IPS-18c (cell line): ENCODE measurements around the gene NOTCH1.
"Not testable (repeated sequence)": the region's sequence is repeated elsewhere in the genome, so short reads cannot be mapped to it uniquely, and the experiment has no call there.

Experiments
- H3K4me3 ChIP-seq: 2 replicates; pipeline ENCODE4 v1.7.0; 2013; ENCODE audit warnings: low read depth, mild to moderate bottlenecking, low read length, moderate library complexity; ENCODE audit not compliant: insufficient read depth
- H3K9me3 ChIP-seq: one replicate; pipeline ENCODE4 v1.6.1; 2013; ENCODE audit warnings: mild to moderate bottlenecking, low read length, moderate library complexity; ENCODE audit not compliant: control insufficient read depth, insufficient read depth

NOTCH1 gene

GRCh38 chr9:136569526-136570148 is 23.8 kb upstream of the NOTCH1 start:
- no peak overlapping the region for H3K4me3 ChIP-seq
- no peaks in the 10 kb centered on the region for H3K9me3 ChIP-seq

- Histone ChIP-seq H3K9me3 (no peaks in the 10 kb centered on the region), H3K4me3 (no peak overlapping the region)
Observed at GRCh38 chr9:136568288-136569081, 22.6 kb upstream of the NOTCH1 start.

GRCh38 chr9:136567651-136568287 is 21.9 kb upstream of the NOTCH1 start:
- Histone ChIP-seq H3K9me3 (no peaks in the 10 kb centered on the region), H3K4me3 (no peak overlapping the region)

GRCh38 chr9:136566901-136567300 is 21.1 kb upstream of the NOTCH1 start:
- no peak overlapping the region for H3K4me3 ChIP-seq
- H3K9me3 ChIP-seq, result no peaks in the 10 kb centered on the region

GRCh38 chr9:136566553-136566895 is 20.7 kb upstream of the NOTCH1 start:
- H3K9me3 ChIP-seq, result no peaks in the 10 kb centered on the region
- H3K4me3 ChIP-seq, result no peak overlapping the region

GRCh38 chr9:136565715-136566552 is 20.1 kb upstream of the NOTCH1 start:
- no peaks in the 10 kb centered on the region for H3K9me3 ChIP-seq
- no peak overlapping the region for H3K4me3 ChIP-seq

GRCh38 chr9:136565086-136565714 is 19.4 kb upstream of the NOTCH1 start:
- Histone ChIP-seq H3K9me3 (peaks cover 4% of the 10 kb centered on the region), H3K4me3 (no peak overlapping the region)

GRCh38 chr9:136564379-136564988 is 18.6 kb upstream of the NOTCH1 start:
- H3K4me3 ChIP-seq, result no peak overlapping the region
- H3K9me3 ChIP-seq, result peaks cover 4% of the 10 kb centered on the region

- Histone ChIP-seq H3K4me3 (no peak overlapping the region), H3K9me3 (peaks cover 6% of the 10 kb centered on the region)
Observed at GRCh38 chr9:136563646-136564325, 17.9 kb upstream of the NOTCH1 start.

- Histone ChIP-seq H3K9me3 (peaks cover 6% of the 10 kb centered on the region), H3K4me3 (no peak overlapping the region)
Observed at GRCh38 chr9:136562746-136563495, 17.1 kb upstream of the NOTCH1 start.

- Histone ChIP-seq H3K4me3 (no peak overlapping the region), H3K9me3 (peaks cover 6% of the 10 kb centered on the region)
Observed at GRCh38 chr9:136561779-136562178, 15.9 kb upstream of the NOTCH1 start.

- Histone ChIP-seq H3K9me3 (peaks cover 6% of the 10 kb centered on the region), H3K4me3 (no peak overlapping the region)
Observed at GRCh38 chr9:136560586-136560985, 14.7 kb upstream of the NOTCH1 start.

- H3K4me3 ChIP-seq, H3K9me3 ChIP-seq: not testable (repeated sequence)
Observed at GRCh38 chr9:136559371-136559770, 13.5 kb upstream of the NOTCH1 start.

GRCh38 chr9:136558846-136559245 is 13.0 kb upstream of the NOTCH1 start:
- not testable (repeated sequence) for H3K4me3 ChIP-seq, H3K9me3 ChIP-seq

- no peak overlapping the region for H3K4me3 ChIP-seq
- peaks cover 6% of the 10 kb centered on the region for H3K9me3 ChIP-seq
Observed at GRCh38 chr9:136558373-136558772, 12.5 kb upstream of the NOTCH1 start.

- H3K4me3 ChIP-seq, result no peak overlapping the region
Observed at GRCh38 chr9:136557036-136557435, 11.2 kb upstream of the NOTCH1 start.

More at GRCh38 chr9:136557036-136557435, 11.2 kb upstream of the NOTCH1 start:
- H3K9me3 ChIP-seq, result peaks cover 6% of the 10 kb centered on the region
